SK-N-SH (cell line): ENCODE measurements around the gene NTM. TPM values are rescaled to one million over a fixed set of nuclear protein-coding genes. Genes with fewer than 3 reads are reported as not detected.

Experiments
- CTCF ChIA-PET: fragments of 300-600, 350-600 bp; formaldehyde crosslinking; extraction: SDS; loops from one replicate; lab custom pipeline; 2021; lab: Yijun Ruan, JAX
- POLR2A ChIA-PET: fragments of 350-600 bp; sonication (Branson Sonifier 250); formaldehyde crosslinking; extraction: SDS; loops from one replicate; lab custom pipeline; 2020; ENCODE audit warnings: antibody characterized with exemption, inconsistent platforms; lab: Yijun Ruan, JAX
- DNase-seq: peaks from one replicate; pipeline ENCODE4 v3.0.0; 2012
- H2AFZ ChIP-seq: fragments of 200-600 bp; sonication (generic); 2 replicates; pipeline ENCODE4 v1.8.1; 2016; ENCODE audit warnings: antibody characterized with exemption, mild to moderate bottlenecking, low read depth
- H3F3A ChIP-seq: fragments of 200-600 bp; sonication (generic); replicated peaks from 2 replicates; pipeline ENCODE3; 2016; ENCODE audit warnings: antibody characterized with exemption, mild to moderate bottlenecking; ENCODE audit not compliant: insufficient read depth
- H3K27ac ChIP-seq, 2 experiments: fragments of 200-500 bp in 1 of 2; fragments of 200-600 bp in 1 of 2; sonication (Bioruptor generic) in 1 of 2; sonication (generic), shearing (Covaris generic) in 1 of 2; 2 replicates each; pipeline versions ENCODE4 v1.5.1 to v1.6.1; 2014 to 2016; ENCODE audit warnings: low read depth in 2 of 2, inconsistent platforms in 1 of 2, low read length in 1 of 2, mild to moderate bottlenecking in 1 of 2, mixed read lengths in 1 of 2
- H3K27me3 ChIP-seq: fragments of 200-600 bp; sonication (generic), shearing (Covaris generic); 2 replicates; pipeline ENCODE4 v1.6.1; 2016; ENCODE audit warnings: mixed run types; ENCODE audit not compliant: insufficient read depth
- H3K36me3 ChIP-seq, 2 experiments: fragments of 200-500 bp in 1 of 2; fragments of 200-600 bp in 1 of 2; sonication (Bioruptor generic) in 1 of 2; sonication (generic) in 1 of 2; replicated peaks in 1 of 2; 2 replicates each; pipeline versions ENCODE3 to v1.5.1; 2014 to 2016; ENCODE audit warnings: low read length in 1 of 2, mild to moderate bottlenecking in 1 of 2; ENCODE audit not compliant: insufficient read depth in 2 of 2, control insufficient read depth in 1 of 2
- H3K4me1 ChIP-seq, 2 experiments: fragments of 200-500 bp in 1 of 2; fragments of 200-600 bp in 1 of 2; sonication (Bioruptor generic) in 1 of 2; sonication (generic), shearing (Covaris generic) in 1 of 2; 2 replicates each; pipeline versions ENCODE4 v1.5.1 to v1.6.1; 2014 to 2016; ENCODE audit warnings: low read depth in 1 of 2, low read length in 1 of 2, mixed run types in 1 of 2; ENCODE audit not compliant: insufficient read depth in 2 of 2, control insufficient read depth in 1 of 2
- H3K4me2 ChIP-seq: fragments of 200-600 bp; sonication (generic), shearing (Covaris generic); 2 replicates; pipeline ENCODE4 v1.6.1; 2017; ENCODE audit warnings: mixed run types
- H3K4me3 ChIP-seq, 2 experiments: fragments of 200-500 bp in 1 of 2; fragments of 200-600 bp in 1 of 2; sonication (Bioruptor generic) in 1 of 2; sonication (generic), shearing (Covaris generic) in 1 of 2; 2 replicates each; pipeline versions ENCODE4 v1.5.1 to v1.8.1; 2014 to 2016; ENCODE audit warnings: low read depth in 2 of 2, inconsistent platforms in 1 of 2, low read length in 1 of 2, mild to moderate bottlenecking in 1 of 2, mixed read lengths in 1 of 2, moderate library complexity in 1 of 2
- H3K79me2 ChIP-seq: fragments of 200-600 bp; sonication (generic); 2 replicates; pipeline ENCODE4 v1.8.1; 2017; ENCODE audit warnings: mild to moderate bottlenecking; ENCODE audit not compliant: insufficient read depth
- H3K9ac ChIP-seq: fragments of 200-600 bp; sonication (generic); 2 replicates; pipeline ENCODE4 v1.6.1; 2017; ENCODE audit warnings: mixed run types
- H3K9me2 ChIP-seq: fragments of 200-600 bp; sonication (generic); 2 replicates; pipeline ENCODE4 v1.6.1; 2017; ENCODE audit warnings: mixed run types
- H3K9me3 ChIP-seq: fragments of 200-600 bp; sonication (generic); 2 replicates; pipeline ENCODE4 v1.6.1; 2017; ENCODE audit warnings: mixed run types, mild to moderate bottlenecking, moderate library complexity
- H4K20me1 ChIP-seq: fragments of 200-600 bp; sonication (generic); 2 replicates; pipeline ENCODE4 v1.6.1; 2017; ENCODE audit warnings: mild to moderate bottlenecking, mixed run types; ENCODE audit not compliant: insufficient read depth
- CTCF ChIP-seq: fragments of 200-600 bp; sonication (generic); IDR thresholded peaks from 2 replicates; pipeline ENCODE4 v1.6.1; 2017; ENCODE audit warnings: antibody characterized with exemption, mild to moderate bottlenecking, moderate library complexity
- EP300 ChIP-seq, 2 experiments: IDR thresholded peaks; 2 replicates each; pipeline versions ENCODE4 v1.4.0 to v1.6.1; 2012; ENCODE audit warnings: borderline replicate concordance in 1 of 2, low read depth in 1 of 2, low read length in 1 of 2
- EZH2phosphoT487 ChIP-seq: fragments of 200-600 bp; sonication (generic); IDR thresholded peaks from 2 replicates; pipeline ENCODE4 v1.6.1; 2017; ENCODE audit warnings: low read depth, mixed run types, mild to moderate bottlenecking, antibody characterized with exemption, moderate library complexity, borderline replicate concordance
- FOSL2 ChIP-seq: IDR thresholded peaks from 2 replicates; pipeline ENCODE4 v1.4.0; 2012; ENCODE audit warnings: low read depth, mild to moderate bottlenecking, moderate library complexity, borderline replicate concordance
- FOXJ3 ChIP-seq: sonication (generic); formaldehyde crosslinking; IDR thresholded peaks from 2 replicates; pipeline ENCODE4 v1.5.1; 2020; ENCODE audit warnings: mild to moderate bottlenecking, missing genetic modification reagents
- FOXM1 ChIP-seq: IDR thresholded peaks from 2 replicates; pipeline ENCODE4 v1.4.0; 2012; ENCODE audit warnings: low read depth, mild to moderate bottlenecking
- GATA2 ChIP-seq: sonication (generic); formaldehyde crosslinking; IDR thresholded peaks from 2 replicates; pipeline ENCODE4 v1.5.0; 2020; ENCODE audit warnings: mild to moderate bottlenecking, missing genetic modification reagents
- JUND ChIP-seq: IDR thresholded peaks from 2 replicates; pipeline ENCODE4 v1.4.0; 2012
- MAX ChIP-seq: IDR thresholded peaks from 2 replicates; pipeline ENCODE4 v1.4.0; 2012; ENCODE audit warnings: low read depth
- MXI1 ChIP-seq: IDR thresholded peaks from 2 replicates; pipeline ENCODE4 v1.6.1; 2012; ENCODE audit warnings: mild to moderate bottlenecking, low read depth, low read length, improper control_type of control experiment
- NFIC ChIP-seq: IDR thresholded peaks from 2 replicates; pipeline ENCODE4 v1.4.0; 2012; ENCODE audit warnings: borderline replicate concordance
- NRF1 ChIP-seq: IDR thresholded peaks from 2 replicates; pipeline ENCODE4 v1.6.1; 2012; ENCODE audit warnings: low read depth, mild to moderate bottlenecking, low read length
- PBX3 ChIP-seq: IDR thresholded peaks from 2 replicates; pipeline ENCODE4; 2012
- RCOR1 ChIP-seq: fragments of 150-350 bp; IDR thresholded peaks from 2 replicates; pipeline ENCODE4 v1.6.1; 2017; ENCODE audit warnings: antibody characterized with exemption, low read length
- REST ChIP-seq: IDR thresholded peaks from 2 replicates; pipeline ENCODE4 v1.6.1; 2012; ENCODE audit warnings: mild to moderate bottlenecking, low read depth, low read length, moderate library complexity
- RXRA ChIP-seq: IDR thresholded peaks from 2 replicates; pipeline ENCODE4 v1.4.0; 2012; ENCODE audit warnings: low read depth, mild to moderate bottlenecking, borderline replicate concordance
- SIN3A ChIP-seq: IDR thresholded peaks from 2 replicates; pipeline ENCODE4 v1.6.1; 2012; ENCODE audit warnings: low read depth, mild to moderate bottlenecking, low read length, moderate library complexity, borderline replicate concordance
- SMC3 ChIP-seq: IDR thresholded peaks from 2 replicates; pipeline ENCODE4 v1.6.1; 2012; ENCODE audit warnings: low read depth, low read length, improper control_type of control experiment
- TCF12 ChIP-seq: IDR thresholded peaks from 2 replicates; pipeline ENCODE4 v1.4.0; 2012
- USF1 ChIP-seq: IDR thresholded peaks from 2 replicates; pipeline ENCODE4 v1.4.0; 2012; ENCODE audit warnings: low read depth, borderline replicate concordance
- YY1 ChIP-seq: IDR thresholded peaks from 2 replicates; pipeline ENCODE4 v1.4.0; 2012; ENCODE audit warnings: low read depth, mild to moderate bottlenecking
- WGBS: methylation state at CpG from one replicate; pipeline ENCODE4 v1.1.6; 2017; ENCODE audit warnings: low lambda C conversion rate; 5-methylcytosine and 5-hydroxymethylcytosine counted together
- polyA plus RNA-seq, 3 experiments: library from polyadenylated mRNA; depleted of rRNA; stranded (reverse); fragments of >200 nt; gene quantifications; 2 replicates each; pipeline ENCODE4 v1.2.3, GENCODE V29; 2012

The NTM gene
- polyA plus RNA-seq, 1 of the 3 experiments (the other 2 are of a cell fraction), result 20.0 TPM

GRCh38 chr11:131644204-131644795, 273.9 kb downstream of the NTM start (continued):
- no peak for TF ChIP-seq PBX3
- no peak for TF ChIP-seq YY1
- TF ChIP-seq CTCF, result no peak
- TF ChIP-seq FOSL2, result no peak
- no peak for TF ChIP-seq FOXM1
- TF ChIP-seq GATA2 (CRISPR knock-in tag), result no peak

GRCh38 chr11:131645237-131645636, 274.8 kb downstream of the NTM start:
- ChIA-PET POLR2A (no interaction called here), CTCF (interaction anchor here (0.6 kb wide), 1 partner anchor 29 kb away, joined by 3 read pairs; no protein-coding TSS in a partner anchor)
- H3K27ac ChIP-seq, result no peak overlapping the region

More at GRCh38 chr11:131645237-131645636, 274.8 kb downstream of the NTM start:
- Histone ChIP-seq H3K9ac (no peak overlapping the region), H3K4me3 (no peak overlapping the region), H3K79me2 (no peaks in the 10 kb centered on the region), H4K20me1 (no peaks in the 10 kb centered on the region), H3K36me3 (no peaks in the 10 kb centered on the region), H3K4me2 (no peak overlapping the region), H2AFZ (no peak overlapping the region), H3K4me1 (peaks cover 0 to 5% of the 10 kb centered on the region in 2 experiments; a peak in 1 of 4 replicates), H3K9me2 (no peaks in the 10 kb centered on the region), H3K27me3 (no peaks in the 10 kb centered on the region), H3F3A (no peaks in the 10 kb centered on the region), H3K9me3 (no peaks in the 10 kb centered on the region)
- no peak for TF ChIP-seq FOXJ3
- TF ChIP-seq USF1, result no peak
- no peak for TF ChIP-seq MAX
- TF ChIP-seq YY1, result no peak
- TF ChIP-seq RCOR1, result no peak
- TF ChIP-seq FOXM1, result no peak
- TF ChIP-seq TCF12, result no peak
- TF ChIP-seq NRF1, result no peak
- no peak for TF ChIP-seq JUND
- TF ChIP-seq CTCF, result no peak
- TF ChIP-seq RXRA, result no peak
- no peak for TF ChIP-seq EZH2phosphoT487
- no peak for TF ChIP-seq NFIC
- TF ChIP-seq MXI1, result no peak
- no peak for TF ChIP-seq REST
- TF ChIP-seq FOSL2, result no peak
- TF ChIP-seq SIN3A, result no peak
- no peak for TF ChIP-seq EP300 (IDR thresholded peaks at IDR 0.05; ENCODE audit: borderline replicate concordance in 1 of 2, low read depth in 1 of 2, low read length in 1 of 2)
- TF ChIP-seq SMC3, result no peak
- WGBS, result 10% methylated on average over 5 of the region's 6 CpGs
- no peak for DNase-seq
